IMR-90 (cell line): ENCODE data around the gene PON2. TPM values are rescaled to one million over a fixed set of nuclear protein-coding genes. Genes with fewer than 3 reads are reported as not detected.

Experiments used
- ATAC-seq: fragments of 200-7000 bp; cut with Tn5 transposase; 2 replicates; pipeline ENCODE4 v1.9.1; 2020; ENCODE audit warnings: low read depth, mild to moderate bottlenecking, moderate library complexity
- BruUV-seq: library from RNA; stranded (reverse); fragments of 400-500 nt; replicated peaks from 2 replicates; lab custom pipeline; 2021; lab: Mats Ljungman, UMichigan
- CTCF ChIA-PET: fragments of 300-600 bp; formaldehyde crosslinking; extraction: SDS; loops from one replicate; lab custom pipeline; 2021; ENCODE audit warnings: antibody characterized with exemption; lab: Yijun Ruan, JAX
- POLR2A ChIA-PET: fragments of 300-600 bp; sonication (Branson Sonifier 250); formaldehyde crosslinking; loops from one replicate; lab custom pipeline; 2022; ENCODE audit warnings: antibody characterized with exemption; ENCODE audit not compliant: unreplicated experiment; lab: Charles Lee
- DNase-seq: peaks from one replicate; pipeline ENCODE4 v3.0.0; 2013
- H2AFZ ChIP-seq: replicated peaks from 2 replicates; pipeline ENCODE3; 2013; ENCODE audit warnings: low read length, mild to moderate bottlenecking; ENCODE audit not compliant: poor library complexity
- H2AK5ac ChIP-seq: 2 replicates; pipeline ENCODE4 v1.6.1; 2013; ENCODE audit warnings: low read depth, low read length, inconsistent platforms
- H2AK9ac ChIP-seq: replicated peaks from 2 replicates; pipeline ENCODE3; 2013; ENCODE audit warnings: mild to moderate bottlenecking, low read depth, low read length, moderate library complexity; ENCODE audit not compliant: poor library complexity
- H2BK120ac ChIP-seq: 2 replicates; pipeline ENCODE4 v1.6.1; 2013; ENCODE audit warnings: low read depth, low read length, inconsistent platforms
- H2BK15ac ChIP-seq: 3 replicates; pipeline ENCODE4 v1.6.1; 2013; ENCODE audit warnings: low read depth, low read length, inconsistent platforms
- H2BK20ac ChIP-seq: 2 replicates; pipeline ENCODE4 v1.6.1; 2013; ENCODE audit warnings: low read depth, mild to moderate bottlenecking, inconsistent platforms, low read length, moderate library complexity
- H2BK5ac ChIP-seq: 2 replicates; pipeline ENCODE4 v1.6.1; 2013; ENCODE audit warnings: mild to moderate bottlenecking, low read depth, low read length, inconsistent platforms; ENCODE audit not compliant: poor library complexity, severe bottlenecking
- H3K14ac ChIP-seq: replicated peaks from 2 replicates; pipeline ENCODE4 v1.6.1; 2013; ENCODE audit warnings: low read depth, low read length, inconsistent platforms
- H3K18ac ChIP-seq: 2 replicates; pipeline ENCODE4 v1.6.1; 2013; ENCODE audit warnings: low read depth, low read length, control low read depth
- H3K23ac ChIP-seq: 2 replicates; pipeline ENCODE4 v1.6.1; 2013; ENCODE audit warnings: low read depth, low read length, inconsistent platforms
- H3K27ac ChIP-seq: 2 replicates; pipeline ENCODE4 v1.5.1; 2013; ENCODE audit warnings: mild to moderate bottlenecking, control low read depth, low read length; ENCODE audit not compliant: insufficient read depth
- H3K27me3 ChIP-seq: 2 replicates; pipeline ENCODE4 v1.6.1; 2013; ENCODE audit warnings: low read length; ENCODE audit not compliant: control insufficient read depth, insufficient read depth
- H3K36me3 ChIP-seq: 2 replicates; pipeline ENCODE4 v1.6.1; 2013; ENCODE audit warnings: low read length, mixed read lengths; ENCODE audit not compliant: control insufficient read depth, insufficient read depth
- H3K4ac ChIP-seq: 2 replicates; pipeline ENCODE4 v1.6.1; 2013; ENCODE audit warnings: low read depth, low read length, inconsistent platforms
- H3K4me1 ChIP-seq: 2 replicates; pipeline ENCODE4 v1.6.1; 2013; ENCODE audit warnings: low read length, mixed read lengths; ENCODE audit not compliant: control insufficient read depth, insufficient read depth
- H3K4me2 ChIP-seq: 2 replicates; pipeline ENCODE4 v1.6.1; 2013; ENCODE audit warnings: low read depth, mild to moderate bottlenecking, control low read depth, low read length, moderate library complexity
- H3K4me3 ChIP-seq: 2 replicates; pipeline ENCODE4 v1.5.1; 2013; ENCODE audit warnings: low read depth, mild to moderate bottlenecking, control low read depth, low read length, moderate library complexity; ENCODE audit not compliant: insufficient read depth
- H3K56ac ChIP-seq: 2 replicates; pipeline ENCODE4 v1.6.1; 2013; ENCODE audit warnings: low read length, inconsistent platforms; ENCODE audit not compliant: insufficient read depth; ENCODE audit errors: extremely low read depth
- H3K79me1 ChIP-seq, 2 experiments: 2 replicates each; pipeline ENCODE4 v1.6.1; 2013; ENCODE audit warnings: low read length in 2 of 2, inconsistent platforms in 1 of 2, low read depth in 1 of 2
- H3K9ac ChIP-seq: 2 replicates; pipeline ENCODE4 v1.6.1; 2013; ENCODE audit warnings: low read depth, low read length, control low read depth
- H3K9me1 ChIP-seq: 2 replicates; pipeline ENCODE4 v1.6.1; 2013; ENCODE audit warnings: low read length, inconsistent platforms; ENCODE audit not compliant: insufficient read depth
- H3K9me3 ChIP-seq: 2 replicates; pipeline ENCODE4 v1.6.1; 2013; ENCODE audit warnings: low read length; ENCODE audit not compliant: control insufficient read depth, insufficient read depth
- H4K20me1 ChIP-seq: 2 replicates; pipeline ENCODE4 v1.6.1; 2013; ENCODE audit warnings: low read length, inconsistent platforms; ENCODE audit not compliant: insufficient read depth
- H4K5ac ChIP-seq: 2 replicates; pipeline ENCODE4 v1.6.1; 2013; ENCODE audit warnings: mild to moderate bottlenecking, low read depth, low read length, control low read depth
- H4K8ac ChIP-seq, 2 experiments: 2 replicates each; pipeline ENCODE4 v1.6.1; 2013; ENCODE audit warnings: low read depth in 2 of 2, low read length in 2 of 2, control low read depth in 1 of 2, inconsistent platforms in 1 of 2
- H4K91ac ChIP-seq: 2 replicates; pipeline ENCODE4 v1.6.1; 2013; ENCODE audit warnings: low read depth, low read length, inconsistent platforms; ENCODE audit not compliant: insufficient read depth
- CHD1 ChIP-seq: IDR thresholded peaks from 2 replicates; pipeline ENCODE4 v1.6.1; 2012; ENCODE audit warnings: low read depth, low read length, improper control_type of control experiment
- FOS ChIP-seq: fragments of 150-350 bp; IDR thresholded peaks from 2 replicates; pipeline ENCODE4 v1.6.1; 2016; ENCODE audit warnings: low read depth, low read length
- MAFK ChIP-seq: IDR thresholded peaks from 2 replicates; pipeline ENCODE4 v1.6.1; 2012; ENCODE audit warnings: low read depth, low read length, improper control_type of control experiment
- MAZ ChIP-seq: IDR thresholded peaks from 2 replicates; pipeline ENCODE4 v1.6.1; 2012; ENCODE audit warnings: low read depth, mild to moderate bottlenecking, low read length, improper control_type of control experiment, moderate library complexity, borderline replicate concordance
- NFE2L2 ChIP-seq: fragments of 150-350 bp; IDR thresholded peaks from 2 replicates; pipeline ENCODE4 v1.6.1; 2016; ENCODE audit warnings: low read depth, mild to moderate bottlenecking, low read length
- POLR2A ChIP-seq: IDR thresholded peaks from 2 replicates; pipeline ENCODE4 v1.6.1; 2012; ENCODE audit warnings: mild to moderate bottlenecking, low read depth, low read length
- RAD21 ChIP-seq: IDR thresholded peaks from 2 replicates; pipeline ENCODE4 v1.6.1; 2012; ENCODE audit warnings: low read length, improper control_type of control experiment
- RCOR1 ChIP-seq: IDR thresholded peaks from 2 replicates; pipeline ENCODE4 v1.6.1; 2012; ENCODE audit warnings: mild to moderate bottlenecking, low read length, improper control_type of control experiment; ENCODE audit not compliant: insufficient replicate concordance
- RFX5 ChIP-seq: IDR thresholded peaks from 2 replicates; pipeline ENCODE4 v1.8.0; 2012; ENCODE audit warnings: low read depth, mild to moderate bottlenecking, low read length, moderate library complexity
- SMC3 ChIP-seq: fragments of 150-350 bp; IDR thresholded peaks from 2 replicates; pipeline ENCODE4 v1.6.1; 2016; ENCODE audit warnings: low read depth, mild to moderate bottlenecking, antibody characterized with exemption, low read length, moderate library complexity
- USF2 ChIP-seq: fragments of 150-350 bp; IDR thresholded peaks from 2 replicates; pipeline ENCODE4 v1.6.1; 2017; ENCODE audit warnings: mild to moderate bottlenecking, antibody characterized with exemption, low read length, low read depth
- WGBS, 2 experiments: methylation state at CpG; one replicate each; pipeline versions ENCODE4 v1.1.5 to v1.1.7; 2013; ENCODE audit warnings: missing lambda C conversion rate in 2 of 2; ENCODE audit not compliant: insufficient read length in 1 of 2; ENCODE audit errors: extremely low coverage in 2 of 2; 5-methylcytosine and 5-hydroxymethylcytosine counted together
- dilution Hi-C: fragments of 300-500 bp; cut with HindIII; formaldehyde crosslinking; loops from one replicate; pipeline ENCODE4 v1.14.3; 2018; ENCODE audit warnings: low sequenced_read_pairs; ENCODE audit not compliant: unreplicated experiment
- in situ Hi-C: fragments of 300-500 bp; cut with MboI; formaldehyde crosslinking; loops from 3 replicates; pipeline ENCODE4 v1.14.3; 2019; ENCODE audit warnings: low sequenced_read_pairs, inconsistent platforms, mixed read lengths
- intact Hi-C: fragments of 100-400 bp; cut with micrococcal nuclease; formaldehyde crosslinking; loops from 2 replicates; pipeline ENCODE4 v1.10.0; 2022
- polyA plus RNA-seq, 3 experiments: library from polyadenylated mRNA; depleted of rRNA; stranded (reverse); fragments of >200 nt; gene quantifications; 2 replicates each; pipeline ENCODE4 v1.2.3, GENCODE V29; 2012; ENCODE audit warnings: low replicate concordance in 1 of 3
- total RNA-seq: library from RNA; depleted of rRNA; stranded (reverse); fragments of >200 nt; gene quantifications from 2 replicates; pipeline ENCODE4 v1.2.3, GENCODE V29; 2012
- TF ChIP-seq, protein P1 (sequence below): fragments of 150-350 bp; IDR thresholded peaks from 2 replicates; pipeline ENCODE4 v1.6.1; 2016; ENCODE audit warnings: low read depth, mild to moderate bottlenecking, low read length, moderate library complexity, borderline replicate concordance
- TF ChIP-seq, protein P2 (sequence below): conservative IDR thresholded peaks from 2 replicates; pipeline ENCODE4 v1.5.1; 2012; ENCODE audit warnings: mild to moderate bottlenecking, low read depth, low read length, improper control_type of control experiment

PON2 gene
- total and polyA plus RNA-seq, 2 of the 4 experiments (the other 2 are of a cell fraction) = 36.2 to 65.7 TPM

DNA sequence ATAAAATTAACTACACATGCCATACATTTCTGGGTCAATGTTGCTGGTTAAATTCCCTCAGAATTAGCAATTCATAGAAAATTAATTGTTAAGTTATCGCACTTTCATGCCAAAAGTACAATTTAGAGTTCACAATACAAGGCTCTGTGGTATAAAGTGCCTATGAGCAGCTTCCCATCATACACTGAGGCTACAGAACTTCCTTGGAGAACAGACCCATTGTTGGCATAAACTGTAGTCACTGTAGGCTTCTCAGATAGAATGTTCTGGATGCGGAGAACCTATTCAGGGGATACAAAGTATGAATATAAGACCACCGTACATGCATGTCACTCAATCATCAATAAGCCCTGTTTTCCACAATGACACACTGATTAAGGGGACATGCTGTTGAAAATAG lies 29.6 kb downstream of the PON2 start:
- H2AK9ac ChIP-seq = no peak overlapping the region
- H3K4me2 ChIP-seq = no peak overlapping the region
- dilution Hi-C loops (no loop called here), in situ Hi-C loops (no loop called here), intact Hi-C loops (no loop called here)
- H2BK20ac ChIP-seq = no peak overlapping the region
- no peak overlapping the region for H3K4ac ChIP-seq
- H3K4me1 ChIP-seq = no peaks in the 10 kb centered on the region
- ChIA-PET CTCF (interaction anchor here (0.7 kb wide), 1 partner anchor 14 kb away, joined by 3 read pairs; no protein-coding TSS in a partner anchor), POLR2A (no interaction called here)
- H3K14ac ChIP-seq = no peak overlapping the region
- H2BK120ac ChIP-seq = no peak overlapping the region
- no peak overlapping the region for H4K91ac ChIP-seq
- no peak overlapping the region for H2AK5ac ChIP-seq
- no peak overlapping the region for H3K18ac ChIP-seq
- no peak overlapping the region for H3K9ac ChIP-seq
- TF ChIP-seq POLR2A (no peak), MAZ (no peak), RCOR1 (no peak), USF2 (no peak), NFE2L2 (no peak), RFX5 (no peak), RAD21 (no peak), CHD1 (no peak), SMC3 (no peak), FOS (no peak), MAFK (no peak)
- TF ChIP-seq, protein P1, sequence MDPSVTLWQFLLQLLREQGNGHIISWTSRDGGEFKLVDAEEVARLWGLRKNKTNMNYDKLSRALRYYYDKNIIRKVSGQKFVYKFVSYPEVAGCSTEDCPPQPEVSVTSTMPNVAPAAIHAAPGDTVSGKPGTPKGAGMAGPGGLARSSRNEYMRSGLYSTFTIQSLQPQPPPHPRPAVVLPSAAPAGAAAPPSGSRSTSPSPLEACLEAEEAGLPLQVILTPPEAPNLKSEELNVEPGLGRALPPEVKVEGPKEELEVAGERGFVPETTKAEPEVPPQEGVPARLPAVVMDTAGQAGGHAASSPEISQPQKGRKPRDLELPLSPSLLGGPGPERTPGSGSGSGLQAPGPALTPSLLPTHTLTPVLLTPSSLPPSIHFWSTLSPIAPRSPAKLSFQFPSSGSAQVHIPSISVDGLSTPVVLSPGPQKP = no peak
- TF ChIP-seq, protein P2, sequence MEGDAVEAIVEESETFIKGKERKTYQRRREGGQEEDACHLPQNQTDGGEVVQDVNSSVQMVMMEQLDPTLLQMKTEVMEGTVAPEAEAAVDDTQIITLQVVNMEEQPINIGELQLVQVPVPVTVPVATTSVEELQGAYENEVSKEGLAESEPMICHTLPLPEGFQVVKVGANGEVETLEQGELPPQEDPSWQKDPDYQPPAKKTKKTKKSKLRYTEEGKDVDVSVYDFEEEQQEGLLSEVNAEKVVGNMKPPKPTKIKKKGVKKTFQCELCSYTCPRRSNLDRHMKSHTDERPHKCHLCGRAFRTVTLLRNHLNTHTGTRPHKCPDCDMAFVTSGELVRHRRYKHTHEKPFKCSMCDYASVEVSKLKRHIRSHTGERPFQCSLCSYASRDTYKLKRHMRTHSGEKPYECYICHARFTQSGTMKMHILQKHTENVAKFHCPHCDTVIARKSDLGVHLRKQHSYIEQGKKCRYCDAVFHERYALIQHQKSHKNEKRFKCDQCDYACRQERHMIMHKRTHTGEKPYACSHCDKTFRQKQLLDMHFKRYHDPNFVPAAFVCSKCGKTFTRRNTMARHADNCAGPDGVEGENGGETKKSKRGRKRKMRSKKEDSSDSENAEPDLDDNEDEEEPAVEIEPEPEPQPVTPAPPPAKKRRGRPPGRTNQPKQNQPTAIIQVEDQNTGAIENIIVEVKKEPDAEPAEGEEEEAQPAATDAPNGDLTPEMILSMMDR = no peak
- no peak overlapping the region for H2AFZ ChIP-seq
- ATAC-seq (no peak), DNase-seq (no peak)
- H3K9me3 ChIP-seq = no peaks in the 10 kb centered on the region
- no peak overlapping the region for H2BK15ac ChIP-seq
- no peak overlapping the region for H3K56ac ChIP-seq
- no peak overlapping the region for H4K8ac ChIP-seq
- BruUV-seq = TSS peak; percentile 86
- no peaks in the 10 kb centered on the region for H3K27me3 ChIP-seq
- H3K4me3 ChIP-seq = no peak overlapping the region
- H3K79me1 ChIP-seq = 0 out of 4 replicates have a peak, but pooled peaks cover 0 to under 1% of the 10 kb centered on the region in 2 experiments
- H4K5ac ChIP-seq = no peak overlapping the region
- H2BK5ac ChIP-seq = no peak overlapping the region
- H4K20me1 ChIP-seq = no peaks in the 10 kb centered on the region
- H3K36me3 ChIP-seq = peaks cover 8% of the 10 kb centered on the region
- WGBS, 2 experiments = no CpG with 5 or more reads among the region's 3 CpGs
- H3K27ac ChIP-seq = no peak overlapping the region
- no peaks in the 10 kb centered on the region; the same call in 1 of the 2 replicates for H3K9me1 ChIP-seq
- H3K23ac ChIP-seq = no peak overlapping the region
